ENCODE data around the gene DRC7. TPM values are rescaled to one million over a fixed set of nuclear protein-coding genes. Genes with fewer than 3 reads are reported as not detected.

The DRC7 gene
- polyA plus RNA-seq, 1 of the 3 experiments (the other 2 are of a cell fraction): 0.58 TPM

GRCh38 chr16:57706717-57707116, 12.1 kb downstream of the DRC7 start:
- Histone ChIP-seq H3K27ac (ENCODE audit: low read depth in 2 of 2, low read length in 1 of 2) (no peak overlapping the region), H3K4me1 (ENCODE audit: control insufficient read depth in 1 of 2, insufficient read depth in 2 of 2, low read depth in 1 of 2, low read length in 1 of 2) (no peaks in the 10 kb centered on the region; a peak in 1 of 4 replicates), H3K4me2 (no peak overlapping the region), H3K9ac (no peak overlapping the region), H4K20me1 (ENCODE audit: insufficient read depth) (no peaks in the 10 kb centered on the region), H3F3A (replicated peaks; ENCODE audit: insufficient read depth) (no peaks in the 10 kb centered on the region), H3K9me3 (no peaks in the 10 kb centered on the region), H3K79me2 (ENCODE audit: insufficient read depth) (no peaks in the 10 kb centered on the region), H2AFZ (ENCODE audit: low read depth) (no peak overlapping the region), H3K36me3 (replicated peaks in 1 of 2; ENCODE audit: control insufficient read depth in 1 of 2, insufficient read depth in 2 of 2, low read length in 1 of 2) (no peaks in the 10 kb centered on the region), H3K4me3 (ENCODE audit: low read depth in 2 of 2, low read length in 1 of 2) (no peak overlapping the region), H3K9me2 (no peaks in the 10 kb centered on the region), H3K27me3 (ENCODE audit: insufficient read depth) (0 out of 2 replicates have a peak, but pooled peaks cover 5% of the 10 kb centered on the region)
- DNase-seq: no peak
- CTCF ChIA-PET: no interaction called here
- no peak for TF ChIP-seq TCF12 (IDR thresholded peaks at IDR 0.05)
- TF ChIP-seq GATA2 (CRISPR knock-in tag; IDR thresholded peaks at IDR 0.05): no peak
- no peak for TF ChIP-seq TAF1 (IDR thresholded peaks at IDR 0.05; ENCODE audit: borderline replicate concordance, low read depth, low read length)
- TF ChIP-seq TEAD4 (IDR thresholded peaks at IDR 0.05; ENCODE audit: borderline replicate concordance, insufficient read depth): no peak
- TF ChIP-seq ELF1 (IDR thresholded peaks at IDR 0.05): no peak
- TF ChIP-seq RAD21 (IDR thresholded peaks at IDR 0.05; ENCODE audit: low read length): no peak
- TF ChIP-seq RXRA (IDR thresholded peaks at IDR 0.05; ENCODE audit: borderline replicate concordance, low read depth): no peak
- TF ChIP-seq FOXM1 (IDR thresholded peaks at IDR 0.05; ENCODE audit: low read depth): no peak
- no peak for TF ChIP-seq FOXJ3 (CRISPR knock-in tag; IDR thresholded peaks at IDR 0.05)
- TF ChIP-seq ZBTB33 (IDR thresholded peaks at IDR 0.05; ENCODE audit: borderline replicate concordance, low read depth): no peak
- POLR2A ChIA-PET: no interaction called here
- WGBS (ENCODE audit: low lambda C conversion rate): 15% methylated on average over 1 of the region's 1 CpG

GRCh38 chr16:57707331-57707730, 12.7 kb downstream of the DRC7 start:
- no peaks in the 10 kb centered on the region for H3K9me3 ChIP-seq
- H3K4me2 ChIP-seq: no peak overlapping the region
- POLR2A ChIA-PET: no interaction called here
- no peaks in the 10 kb centered on the region for H3K36me3 ChIP-seq (replicated peaks in 1 of 2; ENCODE audit: control insufficient read depth in 1 of 2, insufficient read depth in 2 of 2, low read length in 1 of 2)
- 0 out of 2 replicates have a peak, but pooled peaks cover 5% of the 10 kb centered on the region for H3K27me3 ChIP-seq (ENCODE audit: insufficient read depth)
- H3K79me2 ChIP-seq (ENCODE audit: insufficient read depth): no peaks in the 10 kb centered on the region
- no peak for DNase-seq
- H3F3A ChIP-seq (replicated peaks; ENCODE audit: insufficient read depth): no peaks in the 10 kb centered on the region
- H3K9ac ChIP-seq: no peak overlapping the region
- no peaks in the 10 kb centered on the region; a peak in 1 of 4 replicates for H3K4me1 ChIP-seq (ENCODE audit: control insufficient read depth in 1 of 2, insufficient read depth in 2 of 2, low read depth in 1 of 2, low read length in 1 of 2)
- no peak overlapping the region for H2AFZ ChIP-seq (ENCODE audit: low read depth)
- CTCF ChIA-PET: no interaction called here
- no peaks in the 10 kb centered on the region for H3K9me2 ChIP-seq
- 66% methylated on average over 11 of the region's 11 CpGs for WGBS (ENCODE audit: low lambda C conversion rate)
- TF ChIP-seq TEAD4 (IDR thresholded peaks at IDR 0.05; ENCODE audit: borderline replicate concordance, insufficient read depth): no peak
- no peak for TF ChIP-seq TAF1 (IDR thresholded peaks at IDR 0.05; ENCODE audit: borderline replicate concordance, low read depth, low read length)
- no peak for TF ChIP-seq CHD2 (IDR thresholded peaks at IDR 0.05; ENCODE audit: low read length, partially characterized antibody)
- no peak for TF ChIP-seq YY1 (IDR thresholded peaks at IDR 0.05; ENCODE audit: low read depth)
- TF ChIP-seq NRF1 (IDR thresholded peaks at IDR 0.05; ENCODE audit: low read depth, low read length): no peak
- TF ChIP-seq SMC3 (IDR thresholded peaks at IDR 0.05; ENCODE audit: low read depth, low read length): no peak
- no peak for TF ChIP-seq RAD21 (IDR thresholded peaks at IDR 0.05; ENCODE audit: low read length)
- TF ChIP-seq JUND (IDR thresholded peaks at IDR 0.05): no peak
- no peaks in the 10 kb centered on the region for H4K20me1 ChIP-seq (ENCODE audit: insufficient read depth)
- H3K4me3 ChIP-seq (ENCODE audit: low read depth in 2 of 2, low read length in 1 of 2): no peak overlapping the region
- no peak overlapping the region for H3K27ac ChIP-seq (ENCODE audit: low read depth in 2 of 2, low read length in 1 of 2)
